HFFc6 (cell line): ENCODE results near the gene SMOC2. TPM values are rescaled to one million over a fixed set of nuclear protein-coding genes. Genes with fewer than 3 reads are reported as not detected.

ENCODE experiments used
- DNase-seq: peaks from one replicate; pipeline ENCODE4 v3.0.0-alpha.2; 2018
- H3K27ac Mint-ChIP-seq: 2 replicates; pipeline ENCODE4 v1.8.0; 2020; ENCODE audit warnings: mild to moderate bottlenecking, mixed read lengths
- H3K27me3 Mint-ChIP-seq: 2 replicates; pipeline ENCODE4 v1.8.0; 2021; ENCODE audit warnings: mild to moderate bottlenecking, moderate library complexity, mixed read lengths; ENCODE audit not compliant: insufficient read depth
- H3K36me3 Mint-ChIP-seq: 2 replicates; pipeline ENCODE4 v1.8.0; 2021; ENCODE audit warnings: low read depth, mixed read lengths
- H3K4me1 Mint-ChIP-seq: 2 replicates; pipeline ENCODE4 v1.8.0; 2020; ENCODE audit warnings: low read depth, mixed read lengths
- H3K4me3 Mint-ChIP-seq: 2 replicates; pipeline ENCODE4 v1.8.0; 2020; ENCODE audit warnings: mild to moderate bottlenecking, moderate library complexity, mixed read lengths
- H3K9me3 Mint-ChIP-seq: 2 replicates; pipeline ENCODE4 v1.8.0; 2020; ENCODE audit warnings: mild to moderate bottlenecking, mixed read lengths
- long read RNA-seq: library from polyadenylated mRNA; unstranded; transcript quantifications from one replicate; pipeline ENCODE4 v2.0.0, GENCODE V29; 2019
- total RNA-seq, 6 experiments: library from RNA; stranded (reverse); fragmentation: NEBNext Ultra II Directional; extraction: Animal tissue kit (Norgen Biotek cat#: 25700); gene quantifications; 2 replicates in 1 of 6; 3 replicates in 5 of 6; pipeline ENCODE4 v1.2.3, GENCODE V29; 2021
- TF ChIP-seq, protein P1 (sequence below): fragments of 200-600 bp; sonication (generic); IDR thresholded peaks from 2 replicates; pipeline ENCODE4 v1.5.0; 2021; ENCODE audit warnings: antibody characterized with exemption, mild to moderate bottlenecking

Gene SMOC2, protein sequence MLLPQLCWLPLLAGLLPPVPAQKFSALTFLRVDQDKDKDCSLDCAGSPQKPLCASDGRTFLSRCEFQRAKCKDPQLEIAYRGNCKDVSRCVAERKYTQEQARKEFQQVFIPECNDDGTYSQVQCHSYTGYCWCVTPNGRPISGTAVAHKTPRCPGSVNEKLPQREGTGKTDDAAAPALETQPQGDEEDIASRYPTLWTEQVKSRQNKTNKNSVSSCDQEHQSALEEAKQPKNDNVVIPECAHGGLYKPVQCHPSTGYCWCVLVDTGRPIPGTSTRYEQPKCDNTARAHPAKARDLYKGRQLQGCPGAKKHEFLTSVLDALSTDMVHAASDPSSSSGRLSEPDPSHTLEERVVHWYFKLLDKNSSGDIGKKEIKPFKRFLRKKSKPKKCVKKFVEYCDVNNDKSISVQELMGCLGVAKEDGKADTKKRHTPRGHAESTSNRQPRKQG
- not detected for total RNA-seq
- long read RNA-seq = 0 reads

DNA sequence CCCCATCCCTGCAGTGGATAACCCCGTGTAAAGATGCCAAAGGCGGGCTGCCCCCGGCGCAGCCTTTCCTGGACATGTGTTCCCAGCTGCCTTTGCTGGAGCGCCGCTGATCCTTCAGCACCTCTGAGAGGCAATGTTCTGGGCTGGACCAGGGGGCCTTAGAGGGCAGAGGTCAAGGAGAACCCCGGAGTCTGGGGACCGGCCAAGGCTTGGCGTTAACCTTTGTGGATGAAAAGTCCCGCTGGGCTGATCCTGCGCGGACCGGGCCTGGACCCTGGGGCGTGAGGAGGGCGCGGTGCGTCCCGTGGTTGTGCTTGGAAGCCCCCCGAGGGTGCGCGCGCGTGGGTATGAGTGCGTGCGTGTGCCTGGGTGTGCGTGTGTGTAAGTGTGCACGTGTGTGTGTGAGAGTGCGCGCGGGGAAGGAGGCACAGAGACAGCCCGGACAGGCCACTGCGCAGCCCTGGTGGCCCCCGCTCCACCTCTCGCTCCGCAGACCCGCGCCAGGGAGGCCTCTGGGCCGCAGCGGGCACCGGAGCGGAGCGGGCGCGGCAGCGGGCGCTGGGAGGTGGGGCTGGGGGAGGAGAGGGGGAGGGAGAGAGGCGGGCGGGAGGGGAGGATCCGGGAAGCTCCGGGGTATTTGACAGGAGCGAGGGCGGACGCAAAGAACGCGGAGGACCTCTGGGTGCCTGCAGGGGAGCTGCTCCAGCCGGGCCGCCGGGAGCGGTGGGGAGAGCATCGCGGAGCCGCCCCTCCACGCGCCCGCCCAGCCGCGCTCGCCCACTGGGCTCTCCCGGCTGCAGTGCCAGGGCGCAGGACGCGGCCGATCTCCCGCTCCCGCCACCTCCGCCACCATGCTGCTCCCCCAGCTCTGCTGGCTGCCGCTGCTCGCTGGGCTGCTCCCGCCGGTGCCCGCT lies at the start of gene SMOC2:
TSS of gene SMOC2 (plus strand) at position 665 of the 914 bp plus-strand sequence. CDS start at position 852, 187 bp downstream.
- Mint-ChIP-seq H3K4me1 (no peaks in the 10 kb centered on the region), H3K27ac (no peak within 1 kb of the TSS), H3K4me3 (no peak within 1 kb of the TSS), H3K27me3 (no peaks in the 10 kb centered on the region), H3K36me3 (peaks cover 8% of the 10 kb centered on the region), H3K9me3 (peaks cover 49% of the 10 kb centered on the region)
- TF ChIP-seq, protein P1, sequence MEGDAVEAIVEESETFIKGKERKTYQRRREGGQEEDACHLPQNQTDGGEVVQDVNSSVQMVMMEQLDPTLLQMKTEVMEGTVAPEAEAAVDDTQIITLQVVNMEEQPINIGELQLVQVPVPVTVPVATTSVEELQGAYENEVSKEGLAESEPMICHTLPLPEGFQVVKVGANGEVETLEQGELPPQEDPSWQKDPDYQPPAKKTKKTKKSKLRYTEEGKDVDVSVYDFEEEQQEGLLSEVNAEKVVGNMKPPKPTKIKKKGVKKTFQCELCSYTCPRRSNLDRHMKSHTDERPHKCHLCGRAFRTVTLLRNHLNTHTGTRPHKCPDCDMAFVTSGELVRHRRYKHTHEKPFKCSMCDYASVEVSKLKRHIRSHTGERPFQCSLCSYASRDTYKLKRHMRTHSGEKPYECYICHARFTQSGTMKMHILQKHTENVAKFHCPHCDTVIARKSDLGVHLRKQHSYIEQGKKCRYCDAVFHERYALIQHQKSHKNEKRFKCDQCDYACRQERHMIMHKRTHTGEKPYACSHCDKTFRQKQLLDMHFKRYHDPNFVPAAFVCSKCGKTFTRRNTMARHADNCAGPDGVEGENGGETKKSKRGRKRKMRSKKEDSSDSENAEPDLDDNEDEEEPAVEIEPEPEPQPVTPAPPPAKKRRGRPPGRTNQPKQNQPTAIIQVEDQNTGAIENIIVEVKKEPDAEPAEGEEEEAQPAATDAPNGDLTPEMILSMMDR = no peak
- no peak for DNase-seq

DNA sequence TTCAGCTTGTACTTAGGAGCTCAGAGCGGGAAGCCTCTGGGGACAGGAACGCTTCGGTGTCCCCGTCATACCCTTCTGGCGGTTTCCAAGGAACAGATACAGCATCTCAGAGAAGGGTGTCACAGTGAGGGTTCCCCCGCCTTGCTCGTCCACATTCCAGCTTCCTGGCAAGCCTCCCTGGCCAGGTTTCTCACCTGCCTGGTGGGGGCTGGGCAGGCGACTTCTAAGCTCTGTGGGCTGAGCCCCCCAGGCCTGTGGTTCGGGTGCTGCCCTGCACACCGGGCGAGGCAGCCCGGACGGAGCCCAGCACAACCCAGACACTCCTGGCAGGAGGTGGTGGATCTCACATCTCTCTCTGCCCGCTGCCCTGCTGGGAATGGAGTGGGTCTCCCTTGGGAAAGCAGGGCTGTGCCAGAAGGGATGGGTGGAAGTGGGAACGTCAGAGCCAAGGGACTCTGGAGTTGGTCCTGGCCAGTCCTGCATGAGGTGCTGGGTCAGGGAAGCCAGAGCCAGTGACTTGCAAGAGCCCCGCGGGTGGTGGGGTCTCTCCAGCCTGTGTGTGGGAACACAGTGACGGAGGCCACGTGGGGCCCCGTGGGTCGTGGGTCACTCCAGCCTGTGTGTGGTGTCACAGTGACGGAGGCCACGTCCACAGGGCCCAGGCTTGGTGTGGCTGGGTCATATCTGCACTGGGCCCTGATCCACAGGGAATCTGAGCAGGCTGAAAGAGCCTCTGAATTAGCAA lies 47.7 kb upstream of the SMOC2 start:
- Mint-ChIP-seq H3K36me3 (peaks cover 9% of the 10 kb centered on the region), H3K4me3 (no peak overlapping the region), H3K27me3 (peaks cover 5% of the 10 kb centered on the region), H3K27ac (no peak overlapping the region), H3K9me3 (peaks cover 71% of the 10 kb centered on the region), H3K4me1 (no peaks in the 10 kb centered on the region)
- DNase-seq = no peak
- TF ChIP-seq, protein P1 = no peak

DNA sequence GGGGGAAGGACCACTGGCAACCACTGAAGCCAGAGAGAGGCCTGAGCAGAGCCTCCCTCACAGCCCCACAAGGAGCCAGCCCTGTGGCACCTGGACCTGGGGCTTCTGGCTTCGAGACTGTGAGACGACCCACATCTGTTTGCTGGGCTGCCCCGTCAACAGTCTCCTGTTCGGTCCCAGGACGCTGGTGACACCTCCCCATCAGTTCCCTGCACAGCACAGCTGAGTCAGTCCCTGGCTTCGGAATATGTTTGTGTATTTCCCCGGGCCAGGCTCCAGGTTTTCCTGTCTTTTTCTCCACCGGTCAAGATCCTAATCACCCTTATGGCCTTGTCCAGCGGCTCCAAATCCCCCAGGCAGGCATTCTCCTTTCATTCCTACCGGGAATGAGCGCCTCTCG lies 46.4 kb upstream of the SMOC2 start:
- peaks cover 14% of the 10 kb centered on the region for H3K36me3 Mint-ChIP-seq
- peaks cover 77% of the 10 kb centered on the region for H3K9me3 Mint-ChIP-seq
- no peak for DNase-seq
- TF ChIP-seq, protein P1 = no peak
- H3K4me3 Mint-ChIP-seq = no peak overlapping the region
- H3K27ac Mint-ChIP-seq = no peak overlapping the region
- H3K4me1 Mint-ChIP-seq = no peaks in the 10 kb centered on the region
- H3K27me3 Mint-ChIP-seq = peaks cover 5% of the 10 kb centered on the region

DNA sequence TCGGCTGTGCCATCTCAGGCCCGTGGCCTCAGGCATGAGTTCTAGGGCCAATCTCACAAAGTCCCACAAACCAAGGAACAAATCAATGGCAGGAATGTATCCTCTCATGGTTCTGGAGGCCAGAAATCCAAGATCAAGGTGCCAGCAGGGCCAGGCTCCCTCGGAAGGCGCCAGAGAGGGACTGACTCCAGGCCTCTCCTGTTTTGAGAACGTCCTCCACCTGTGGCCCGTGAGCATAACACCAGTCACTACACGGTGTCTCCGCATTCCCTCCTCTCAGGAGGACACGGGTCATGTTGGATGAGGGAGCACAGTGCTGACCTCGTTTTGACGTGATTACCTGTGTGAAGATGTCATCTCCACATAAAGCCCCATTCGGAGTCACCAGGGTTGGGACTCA lies 45.0 kb upstream of the SMOC2 start:
- Mint-ChIP-seq H3K27me3 (peaks cover 2% of the 10 kb centered on the region), H3K36me3 (peaks cover 16% of the 10 kb centered on the region), H3K4me3 (no peak overlapping the region), H3K9me3 (peaks cover 81% of the 10 kb centered on the region), H3K27ac (no peak overlapping the region), H3K4me1 (no peaks in the 10 kb centered on the region)
- TF ChIP-seq, protein P1 = no peak
- no peak for DNase-seq

DNA sequence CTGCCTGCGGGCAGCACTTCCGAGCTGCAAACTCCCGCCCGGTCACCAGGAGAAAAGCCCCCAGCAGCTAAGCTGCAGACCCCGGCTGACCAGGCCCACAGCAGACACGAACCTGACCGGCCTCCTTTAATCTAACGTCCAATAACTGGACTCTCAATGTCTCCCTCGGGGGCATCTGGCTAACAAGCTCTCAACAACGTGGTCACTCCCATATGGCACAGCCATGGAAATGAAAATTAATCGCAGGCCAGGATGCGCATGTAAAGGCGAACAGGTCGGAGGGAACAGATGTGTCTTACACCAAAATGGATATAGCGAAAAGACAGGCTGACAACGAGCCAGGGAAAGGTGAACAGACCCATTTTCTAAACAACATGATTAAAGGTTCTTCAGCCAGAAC lies 44.4 kb upstream of the SMOC2 start:
- TF ChIP-seq, protein P1 = no peak
- Mint-ChIP-seq H3K36me3 (peaks cover 16% of the 10 kb centered on the region), H3K27me3 (peaks cover 2% of the 10 kb centered on the region), H3K4me3 (no peak overlapping the region), H3K4me1 (no peaks in the 10 kb centered on the region), H3K27ac (no peak overlapping the region), H3K9me3 (peaks cover 84% of the 10 kb centered on the region)
- DNase-seq = no peak
